Heart left ventricle (tissue), 16 donors: ENCODE measurements around the gene GALNT2. TPM values are rescaled to one million over a fixed set of nuclear protein-coding genes. Genes with fewer than 3 reads are reported as not detected.

Experiments
- ATAC-seq, 4 donors: fragments of 200-7000 bp; cut with Tn5 transposase; one replicate each; pipeline ENCODE4 v1.9.1; 2020 to 2022; ENCODE audit warnings: moderate library complexity in 4 of 4, mild to moderate bottlenecking in 3 of 4, moderate number of reproducible peaks in 1 of 4
- DNase-seq, 5 donors: peaks; one replicate each; pipeline ENCODE4 v3.0.0-alpha.2; 2020
- H3K27ac ChIP-seq, 12 donors: fragments of 200-600 bp; sonication (generic) in 4 of 12; one replicate each; pipeline versions ENCODE4 v1.5.0 to v1.8.0; 2016 to 2022; ENCODE audit warnings: mild to moderate bottlenecking in 2 of 12
- H3K27me3 ChIP-seq, 9 donors: fragments of 200-600 bp; sonication (generic) in 2 of 9; one replicate each; pipeline versions ENCODE4 v1.5.1 to v1.8.0; 2016 to 2022; ENCODE audit warnings: mild to moderate bottlenecking in 3 of 9
- H3K36me3 ChIP-seq, 9 donors: fragments of 200-600 bp; sonication (generic) in 2 of 9; one replicate each; pipeline versions ENCODE4 v1.5.0 to v1.8.0; 2018 to 2022; ENCODE audit warnings: mild to moderate bottlenecking in 2 of 9
- H3K4me1 ChIP-seq, 12 donors: fragments of 200-600 bp; sonication (generic) in 4 of 12; one replicate each; pipeline versions ENCODE4 v1.5.0 to v1.8.0; 2016 to 2022; ENCODE audit warnings: mild to moderate bottlenecking in 3 of 12
- H3K4me3 ChIP-seq, 12 donors: fragments of 200-600 bp; sonication (generic) in 4 of 12; one replicate each; pipeline versions ENCODE4 v1.5.0 to v1.8.0; 2017 to 2022; ENCODE audit warnings: mild to moderate bottlenecking in 9 of 12, moderate library complexity in 4 of 12
- H3K9me3 ChIP-seq, 12 donors: fragments of 200-600 bp; sonication (generic) in 4 of 12; one replicate each; pipeline versions ENCODE4 v1.5.0 to v1.8.0; 2016 to 2022; ENCODE audit warnings: mild to moderate bottlenecking in 1 of 12
- POLR2A ChIP-seq, 2 donors: fragments of 450-650 bp; IDR thresholded peaks; one replicate each; pipeline ENCODE4 v1.6.1; 2017; ENCODE audit warnings: antibody characterized with exemption in 2 of 2, mild to moderate bottlenecking in 2 of 2, moderate library complexity in 2 of 2
- WGBS, 4 donors: extraction: QIAGEN DNeasy Blood & Tissue Kit in 2 of 4; methylation state at CpG; one replicate each; pipeline versions ENCODE4 v1.1.5 to v1.1.7; 2013 to 2018; 5-methylcytosine and 5-hydroxymethylcytosine counted together
- intact Hi-C, 10 donors: fragments of 100-400 bp; cut with DNase I; formaldehyde crosslinking; loops; one replicate each; pipeline versions ENCODE4 v1.11.1 to v1.14.2; 2022
- polyA plus RNA-seq, 2 donors: library from polyadenylated mRNA; stranded (reverse); fragments of 200-250 nt; gene quantifications; one replicate each; pipeline ENCODE4 v1.2.3, GENCODE V29; 2013
- total RNA-seq, 9 donors: library from RNA; depleted of rRNA in 2 of 9; stranded (reverse); fragments of >200 nt in 2 of 9; fragmentation: NEBNext Ultra II Directional in 3 of 9; extraction: Animal tissue kit (Norgen Biotek cat#: 25700) in 3 of 9; gene quantifications; one replicate each; pipeline versions ENCODE4 v1.1.0 to v1.2.4, GENCODE V29; 2016 to 2023
- TF ChIP-seq, protein P1 (sequence below), 12 donors: fragments of 200-600 bp; sonication (generic) in 4 of 12; IDR thresholded peaks; one replicate each; pipeline versions ENCODE4 v1.5.0 to v1.8.0; 2018 to 2022; ENCODE audit warnings: antibody characterized with exemption in 12 of 12, mild to moderate bottlenecking in 5 of 12
- donor health status: ischemic (EF 13 %, LVEDD 7.1; RV severe dilation, severe dysfunction).
- donor health status: healthy with polysubstance abuse.
- donor health status: DM: no; HTN: yes; CAD: no.
- donor health status: DM: no; HTN: no; CAD: no.
- donor health status: ischemic (EF 25% LVEDD 6.9; RV normal size, moderate dysfunction).
- donor health status: ischemic (EF 25% LVEDD 5.7; RV mildly dilated, moderate dysfunction).
- donor health status: healthy.
- donor health status: DM: yes; HTN: yes; CAD: no.
- donor health status: ischemic (EF 35%, LVEDD 5.7; RV mildly dilated, moderate dysfunction).
- donor health status: nonischemic (EF 11% LVEDD 7.7; RV severe dilation, severe dysfunction).
- donor health status: DM: yes; HTN: yes; CAD: no.
- donor health status: PGD.
- donor health status: ischemic (EF 29% LVEDD 5.4; RV normal size, mild dysfunction).
- donor health status: nonischemic (EF 23%, LVEDD 6.1; RV moderate dilation, normal function).

GALNT2 gene
- total and polyA plus RNA-seq, 11 donors: 10.1 to 44.9 (median 31.6) TPM

DNA sequence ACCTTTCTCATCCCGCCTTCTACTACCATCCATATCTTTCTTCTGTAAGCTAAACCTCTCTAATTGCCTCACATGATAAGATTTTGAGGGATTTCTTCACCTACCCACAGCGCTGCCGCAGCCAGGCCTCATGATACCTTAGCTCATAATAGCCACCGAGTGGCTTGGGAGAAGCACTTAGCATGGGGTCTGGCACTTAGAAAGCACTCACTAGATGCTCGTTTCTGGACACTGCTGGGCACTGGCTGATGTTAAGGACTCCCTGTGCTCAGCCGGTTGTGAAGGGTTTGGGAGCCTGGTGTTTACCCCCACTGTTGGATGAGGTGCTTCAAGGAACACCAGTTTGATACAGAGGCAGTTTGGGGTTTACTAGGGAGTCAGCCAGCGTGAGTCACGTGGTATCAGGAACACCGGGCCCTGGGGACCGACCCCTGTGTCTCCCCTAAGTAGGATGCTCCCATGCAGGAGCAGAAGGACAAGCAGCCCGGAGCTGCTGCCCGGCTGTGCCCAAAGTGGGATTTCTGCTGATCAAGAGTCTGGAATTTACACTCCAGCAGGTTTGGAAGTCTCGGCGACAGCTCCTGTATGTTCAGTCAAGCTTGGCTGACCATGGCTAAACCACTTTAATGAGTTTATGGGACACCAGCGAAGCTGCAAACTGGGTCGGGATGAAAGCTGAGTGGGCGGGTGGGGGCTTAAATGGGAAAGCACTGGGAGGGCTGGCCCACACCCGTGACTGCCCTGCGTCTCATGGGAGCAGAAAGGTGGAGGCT is 63.3 kb downstream of the GALNT2 start:
- intact Hi-C loops: no loop called here
- TF ChIP-seq POLR2A (IDR thresholded peaks at IDR 0.05): no peak
- TF ChIP-seq, protein P1, sequence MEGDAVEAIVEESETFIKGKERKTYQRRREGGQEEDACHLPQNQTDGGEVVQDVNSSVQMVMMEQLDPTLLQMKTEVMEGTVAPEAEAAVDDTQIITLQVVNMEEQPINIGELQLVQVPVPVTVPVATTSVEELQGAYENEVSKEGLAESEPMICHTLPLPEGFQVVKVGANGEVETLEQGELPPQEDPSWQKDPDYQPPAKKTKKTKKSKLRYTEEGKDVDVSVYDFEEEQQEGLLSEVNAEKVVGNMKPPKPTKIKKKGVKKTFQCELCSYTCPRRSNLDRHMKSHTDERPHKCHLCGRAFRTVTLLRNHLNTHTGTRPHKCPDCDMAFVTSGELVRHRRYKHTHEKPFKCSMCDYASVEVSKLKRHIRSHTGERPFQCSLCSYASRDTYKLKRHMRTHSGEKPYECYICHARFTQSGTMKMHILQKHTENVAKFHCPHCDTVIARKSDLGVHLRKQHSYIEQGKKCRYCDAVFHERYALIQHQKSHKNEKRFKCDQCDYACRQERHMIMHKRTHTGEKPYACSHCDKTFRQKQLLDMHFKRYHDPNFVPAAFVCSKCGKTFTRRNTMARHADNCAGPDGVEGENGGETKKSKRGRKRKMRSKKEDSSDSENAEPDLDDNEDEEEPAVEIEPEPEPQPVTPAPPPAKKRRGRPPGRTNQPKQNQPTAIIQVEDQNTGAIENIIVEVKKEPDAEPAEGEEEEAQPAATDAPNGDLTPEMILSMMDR (IDR thresholded peaks at IDR 0.05): no peak
- no peak for DNase-seq
- no peaks in the 10 kb centered on the region for H3K9me3 ChIP-seq
- ATAC-seq: no peak
- no peaks in the 10 kb centered on the region for H3K27me3 ChIP-seq
- peaks cover 0 to 34% (median 6%) of the 10 kb centered on the region in 12 donors for H3K4me1 ChIP-seq
- H3K27ac ChIP-seq: no peak overlapping the region
- H3K36me3 ChIP-seq: no peaks in the 10 kb centered on the region
- H3K4me3 ChIP-seq: no peak overlapping the region
- 89 to 92% (median 91%) methylated on average over 14 to 19 of the region's 19 CpGs for WGBS, 4 donors

DNA sequence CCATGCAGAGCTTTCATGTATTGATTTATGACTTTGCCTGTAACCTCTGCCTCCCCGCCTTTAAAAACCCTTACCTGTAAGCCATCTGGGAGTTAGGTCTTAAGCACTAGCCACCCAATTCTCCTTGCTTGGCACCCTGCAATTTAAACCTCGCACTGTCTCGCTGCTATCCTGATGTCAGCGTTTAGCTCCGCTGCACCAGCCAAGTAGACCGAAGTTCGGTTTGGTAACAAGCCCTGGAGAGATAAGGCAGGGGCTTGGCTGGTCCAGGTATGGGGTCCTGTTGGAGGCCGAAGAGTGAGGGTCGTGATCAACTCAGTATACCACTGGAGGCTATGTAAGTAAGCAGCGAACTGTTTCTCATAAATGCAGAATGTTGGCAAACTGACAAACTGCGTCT is 64.4 kb downstream of the GALNT2 start:
- 95 to 97% (median 97%) methylated on average over 11 of the region's 11 CpGs for WGBS, 4 donors
- intact Hi-C loops: no loop called here
- no peaks in the 10 kb centered on the region for H3K27me3 ChIP-seq
- no peak overlapping the region for H3K27ac ChIP-seq
- no peaks in the 10 kb centered on the region for H3K9me3 ChIP-seq
- H3K36me3 ChIP-seq: no peaks in the 10 kb centered on the region
- DNase-seq (no peak), ATAC-seq (no peak)
- TF ChIP-seq, protein P1 (IDR thresholded peaks at IDR 0.05): no peak
- no peak overlapping the region for H3K4me3 ChIP-seq
- H3K4me1 ChIP-seq: peaks cover 0 to 29% (median 7%) of the 10 kb centered on the region in 12 donors

DNA sequence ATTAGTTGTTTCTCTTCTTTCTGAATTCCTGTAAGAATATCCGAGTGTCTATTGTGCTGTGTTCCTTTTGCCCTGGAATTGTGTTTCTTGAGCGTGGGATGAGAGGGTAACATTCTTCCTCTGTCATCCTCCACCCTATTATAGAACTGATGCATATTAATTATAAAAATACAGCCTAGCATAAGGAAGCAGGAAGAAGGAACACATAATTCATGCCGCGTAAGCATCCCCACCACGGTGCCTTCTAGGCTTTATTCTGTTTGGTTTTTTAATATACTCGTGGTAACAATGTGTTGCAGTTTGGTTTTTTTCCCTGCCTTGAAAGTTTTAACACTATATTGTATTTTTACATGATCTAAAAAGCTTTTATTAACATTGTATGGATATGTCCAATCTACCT is 65.7 kb downstream of the GALNT2 start:
- Histone ChIP-seq H3K9me3 (no peaks in the 10 kb centered on the region), H3K36me3 (no peaks in the 10 kb centered on the region), H3K4me3 (no peak overlapping the region), H3K27me3 (no peaks in the 10 kb centered on the region), H3K27ac (no peak overlapping the region), H3K4me1 (peaks cover 0 to 38% (median 19%) of the 10 kb centered on the region in 12 donors)
- DNase-seq (no peak), ATAC-seq (no peak)
- 63 to 76% (median 67%) methylated on average over 6 of the region's 6 CpGs for WGBS, 4 donors
- intact Hi-C loops: no loop called here
- TF ChIP-seq POLR2A (IDR thresholded peaks at IDR 0.05): no peak
- TF ChIP-seq, protein P1 (IDR thresholded peaks at IDR 0.05): no peak

DNA sequence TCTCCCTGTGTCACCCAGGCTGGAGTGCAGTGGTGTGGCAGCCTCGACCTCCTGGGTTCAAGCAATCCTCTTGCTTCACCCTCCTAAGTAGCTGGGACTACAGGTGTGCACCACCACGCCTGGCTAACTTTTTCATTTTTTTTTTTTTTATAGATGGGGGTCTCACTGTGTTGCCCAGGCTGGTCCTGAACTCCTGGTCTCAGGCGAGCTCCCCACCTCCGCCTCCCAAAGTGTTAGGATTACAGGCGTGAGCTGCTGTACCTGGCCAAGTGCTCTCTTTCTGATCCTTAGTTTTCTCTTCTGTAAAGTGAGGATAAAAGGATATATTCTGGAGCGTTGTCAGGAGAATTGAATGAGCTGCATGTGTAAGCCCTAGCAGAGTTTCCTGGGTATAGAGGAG is 68.7 kb downstream of the GALNT2 start:
- no peaks in the 10 kb centered on the region for H3K36me3 ChIP-seq
- no peak overlapping the region for H3K27ac ChIP-seq
- H3K9me3 ChIP-seq: no peaks in the 10 kb centered on the region
- WGBS, 4 donors: 88 to 98% (median 97%) methylated on average over 6 of the region's 6 CpGs
- H3K4me1 ChIP-seq: peaks cover 0 to 52% (median 30%) of the 10 kb centered on the region in 12 donors
- ATAC-seq (no peak), DNase-seq (no peak)
- TF ChIP-seq, protein P1 (IDR thresholded peaks at IDR 0.05): no peak
- no peak for TF ChIP-seq POLR2A (IDR thresholded peaks at IDR 0.05)
- no peaks in the 10 kb centered on the region for H3K27me3 ChIP-seq
- H3K4me3 ChIP-seq: no peak overlapping the region
- intact Hi-C loops: no loop called here
